HL-60 (cell line): Measurements from ENCODE around the gene CCDC6.

Source experiments
- CTCF ChIP-seq: IDR thresholded peaks from one replicate; pipeline ENCODE4 v1.5.1; 2011; ENCODE audit warnings: low read length, control low read depth, inconsistent platforms; ENCODE audit not compliant: insufficient read depth
- GABPA ChIP-seq: IDR thresholded peaks from 2 replicates; pipeline ENCODE4 v1.6.1; 2012; ENCODE audit warnings: low read depth
- POLR2AphosphoS5 ChIP-seq: IDR thresholded peaks from 2 replicates; pipeline ENCODE4 v1.6.1; 2012; ENCODE audit warnings: low read depth
- REST ChIP-seq: IDR thresholded peaks from 2 replicates; pipeline ENCODE4 v1.6.1; 2012; ENCODE audit warnings: low read depth; ENCODE audit not compliant: insufficient replicate concordance
- SPI1 ChIP-seq: IDR thresholded peaks from 2 replicates; pipeline ENCODE4 v1.6.1; 2012; ENCODE audit warnings: low read depth, mild to moderate bottlenecking, borderline replicate concordance

DNA sequence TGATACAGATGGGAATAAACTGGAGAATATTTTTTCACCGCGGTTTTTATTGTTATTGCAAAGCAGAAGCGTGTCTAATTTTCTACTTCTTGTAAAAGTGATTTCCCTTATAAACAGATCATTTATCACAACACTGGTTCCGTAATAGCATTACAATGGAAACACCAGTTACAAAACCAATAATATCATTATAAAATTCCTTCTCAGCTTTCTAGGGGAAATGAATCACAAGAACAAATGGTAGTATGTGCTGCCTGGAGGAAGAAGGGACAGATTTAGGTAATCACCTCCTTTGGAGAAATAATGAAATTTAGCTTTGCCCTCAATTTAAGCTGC, 2.4 kb upstream of the CCDC6 start:
- TF ChIP-seq SPI1: no peak
- no peak for TF ChIP-seq CTCF
- TF ChIP-seq GABPA: no peak
- no peak for TF ChIP-seq POLR2AphosphoS5
- TF ChIP-seq REST: no peak
